A549 (cell line): Measurements from ENCODE around the gene VPS18. TPM values are rescaled to one million over a fixed set of nuclear protein-coding genes. Genes with fewer than 3 reads are reported as not detected.

Experiments
- GATA3 ChIP-seq: IDR thresholded peaks from 2 replicates; pipeline ENCODE4 v1.6.1; 2012; ENCODE audit warnings: borderline replicate concordance
- HEYL ChIP-seq: fragments of 250-450 bp; sonication (Bioruptor Pico); IDR thresholded peaks from 2 replicates; pipeline ENCODE4 v1.8.0; 2021; ENCODE audit warnings: mild to moderate bottlenecking, moderate library complexity
- RARB ChIP-seq: fragments of 250-450 bp; sonication (Bioruptor Pico); IDR thresholded peaks from 2 replicates; pipeline ENCODE4 v1.8.0; 2021; ENCODE audit warnings: mild to moderate bottlenecking, moderate library complexity
- polyA plus RNA-seq, 4 experiments: library from polyadenylated mRNA; depleted of rRNA in 3 of 4; stranded (reverse); fragments of >200 nt; fragmentation: RNase III in 1 of 4; extraction: RNeasy Plus Mini Kit Qiagen cat#74134 plus additional on column Dnase treatment in 1 of 4; gene quantifications; 2 replicates in 3 of 4; 3 replicates in 1 of 4; pipeline ENCODE4 v1.2.3, GENCODE V29; 2011 to 2017
- small RNA-seq, 6 experiments: library from RNA; depleted of rRNA; stranded (forward); fragments of <200 nt; gene quantifications; one replicate each; pipeline ENCODE3, GENCODE V24; 2012
- TF ChIP-seq, protein P1 (sequence below): IDR thresholded peaks from 2 replicates; pipeline ENCODE4 v1.6.1; 2012
- TF ChIP-seq, protein P2 (sequence below): fragments of 250-450 bp; sonication (Bioruptor Pico); IDR thresholded peaks from 2 replicates; pipeline ENCODE4 v1.5.0; 2021; ENCODE audit warnings: mild to moderate bottlenecking, moderate library complexity, borderline replicate concordance

Gene VPS18
- polyA plus RNA-seq, 2 of the 4 experiments (the other 2 are of a cell fraction), result 9.0 to 15.2 TPM

DNA sequence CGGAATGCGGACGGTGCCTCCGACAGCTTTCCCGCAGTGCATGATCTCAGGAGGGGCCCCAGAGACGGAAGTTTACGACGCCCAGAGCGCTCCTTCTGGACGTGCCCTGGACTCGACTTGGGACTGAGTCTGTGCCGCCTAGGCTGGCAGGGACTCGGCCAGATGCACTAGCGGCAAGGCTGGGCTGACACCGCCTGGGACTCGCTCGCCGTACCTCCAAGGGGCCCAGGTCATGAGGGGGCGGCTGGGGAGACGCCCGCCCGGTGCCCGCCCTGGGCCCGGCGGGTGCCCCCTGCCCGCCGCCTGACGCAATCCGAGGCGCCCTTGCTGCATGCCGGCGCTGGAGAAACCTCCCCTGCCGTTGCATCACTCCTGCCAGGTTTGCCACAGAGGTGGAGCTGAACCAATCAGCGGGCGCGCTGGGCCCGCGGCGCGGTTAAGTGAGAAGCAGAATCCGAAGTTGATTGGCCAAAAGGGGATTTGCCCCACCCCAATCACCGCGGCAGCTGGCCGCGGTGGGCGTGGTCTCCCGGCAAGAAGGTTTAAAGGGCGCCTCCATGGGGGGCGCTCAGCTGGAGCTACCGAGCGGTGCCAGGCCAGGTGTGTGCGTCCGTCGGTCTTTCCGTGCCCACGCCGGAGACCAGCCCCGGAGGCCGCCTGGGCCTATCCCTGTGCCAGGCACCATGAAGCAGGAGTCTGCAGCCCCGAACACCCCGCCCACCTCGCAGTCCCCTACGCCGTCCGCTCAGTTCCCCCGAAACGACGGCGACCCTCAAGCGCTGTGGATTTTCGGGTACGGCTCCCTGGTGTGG is 58.9 kb downstream of the VPS18 start, which contains the start of gene CHAC1 (continued):
- TF ChIP-seq, protein P1, sequence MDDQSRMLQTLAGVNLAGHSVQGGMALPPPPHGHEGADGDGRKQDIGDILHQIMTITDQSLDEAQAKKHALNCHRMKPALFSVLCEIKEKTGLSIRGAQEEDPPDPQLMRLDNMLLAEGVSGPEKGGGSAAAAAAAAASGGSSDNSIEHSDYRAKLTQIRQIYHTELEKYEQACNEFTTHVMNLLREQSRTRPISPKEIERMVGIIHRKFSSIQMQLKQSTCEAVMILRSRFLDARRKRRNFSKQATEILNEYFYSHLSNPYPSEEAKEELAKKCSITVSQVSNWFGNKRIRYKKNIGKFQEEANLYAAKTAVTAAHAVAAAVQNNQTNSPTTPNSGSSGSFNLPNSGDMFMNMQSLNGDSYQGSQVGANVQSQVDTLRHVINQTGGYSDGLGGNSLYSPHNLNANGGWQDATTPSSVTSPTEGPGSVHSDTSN, result peak; percentile 35; the same call in 1 of the 2 replicates
- TF ChIP-seq RARB, result no peak
- no peak for TF ChIP-seq GATA3
- TF ChIP-seq HEYL (CRISPR knock-in tag), result no peak
- TF ChIP-seq, protein P2, sequence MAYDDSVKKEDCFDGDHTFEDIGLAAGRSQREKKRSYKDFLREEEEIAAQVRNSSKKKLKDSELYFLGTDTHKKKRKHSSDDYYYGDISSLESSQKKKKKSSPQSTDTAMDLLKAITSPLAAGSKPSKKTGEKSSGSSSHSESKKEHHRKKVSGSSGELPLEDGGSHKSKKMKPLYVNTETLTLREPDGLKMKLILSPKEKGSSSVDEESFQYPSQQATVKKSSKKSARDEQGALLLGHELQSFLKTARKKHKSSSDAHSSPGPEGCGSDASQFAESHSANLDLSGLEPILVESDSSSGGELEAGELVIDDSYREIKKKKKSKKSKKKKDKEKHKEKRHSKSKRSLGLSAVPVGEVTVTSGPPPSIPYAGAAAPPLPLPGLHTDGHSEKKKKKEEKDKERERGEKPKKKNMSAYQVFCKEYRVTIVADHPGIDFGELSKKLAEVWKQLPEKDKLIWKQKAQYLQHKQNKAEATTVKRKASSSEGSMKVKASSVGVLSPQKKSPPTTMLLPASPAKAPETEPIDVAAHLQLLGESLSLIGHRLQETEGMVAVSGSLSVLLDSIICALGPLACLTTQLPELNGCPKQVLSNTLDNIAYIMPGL, result no peak

Small RNA genes lying within 50 kb of the gene (small RNA-seq; reads per million reads assigned to genes)
- gene AC025166.1, result 0 reads per million in 6 experiments
- 0 reads per million in 6 experiments for gene ISCA1P4

Other genes starting within 250 kb of the VPS18 start
- 11.5 and 12.9 TPM in 2 replicates for gene RAD51, start 199.3 kb upstream of the VPS18 start, polyA plus RNA-seq (2011; rRNA removed)
- 14.4 to 17.2 TPM (median 16.5 TPM) in 3 replicates for gene RAD51, start 199.3 kb upstream of the VPS18 start, polyA plus RNA-seq (2017; fragmentation: RNase III; extraction: RNeasy Plus Mini Kit Qiagen cat#74134 plus additional on column Dnase treatment)
- gene RMDN3, start 139.2 kb upstream of the VPS18 start, polyA plus RNA-seq (2011; rRNA removed), result 13.4 and 15.4 TPM in 2 replicates
- gene RMDN3, start 139.2 kb upstream of the VPS18 start, polyA plus RNA-seq (2017; fragmentation: RNase III; extraction: RNeasy Plus Mini Kit Qiagen cat#74134 plus additional on column Dnase treatment), result 16.9 to 17.9 TPM (median 17.2 TPM) in 3 replicates
- gene GCHFR, start 130.4 kb upstream of the VPS18 start, polyA plus RNA-seq (2011; rRNA removed), result 6.9 and 7.7 TPM in 2 replicates
- 6.9 to 9.7 TPM (median 7.7 TPM) in 3 replicates for gene GCHFR, start 130.4 kb upstream of the VPS18 start, polyA plus RNA-seq (2017; fragmentation: RNase III; extraction: RNeasy Plus Mini Kit Qiagen cat#74134 plus additional on column Dnase treatment)
- gene C15orf62, start 124.5 kb upstream of the VPS18 start, polyA plus RNA-seq (2011; rRNA removed), result 0.10 and 0.11 TPM in 2 replicates
- gene C15orf62, start 124.5 kb upstream of the VPS18 start, polyA plus RNA-seq (2017; fragmentation: RNase III; extraction: RNeasy Plus Mini Kit Qiagen cat#74134 plus additional on column Dnase treatment), result 0.05 to 0.13 TPM (median 0.09 TPM) in 3 replicates
- 15.6 and 20.5 TPM in 2 replicates for gene ZFYVE19, start 87.4 kb upstream of the VPS18 start, polyA plus RNA-seq (2011; rRNA removed)
- gene ZFYVE19, start 87.4 kb upstream of the VPS18 start, polyA plus RNA-seq (2017; fragmentation: RNase III; extraction: RNeasy Plus Mini Kit Qiagen cat#74134 plus additional on column Dnase treatment), result 21.1 to 25.6 TPM (median 23.7 TPM) in 3 replicates
- gene DNAJC17, start 87.0 kb upstream of the VPS18 start, polyA plus RNA-seq (2011; rRNA removed), result 17.7 and 24.4 TPM in 2 replicates
- gene DNAJC17, start 87.0 kb upstream of the VPS18 start, polyA plus RNA-seq (2017; fragmentation: RNase III; extraction: RNeasy Plus Mini Kit Qiagen cat#74134 plus additional on column Dnase treatment), result 19.2 to 22.3 TPM (median 19.5 TPM) in 3 replicates
- 0.86 and 1.1 TPM in 2 replicates for gene PPP1R14D, start 65.7 kb upstream of the VPS18 start, polyA plus RNA-seq (2011; rRNA removed)
- gene PPP1R14D, start 65.7 kb upstream of the VPS18 start, polyA plus RNA-seq (2017; fragmentation: RNase III; extraction: RNeasy Plus Mini Kit Qiagen cat#74134 plus additional on column Dnase treatment), result 0.21 to 0.46 TPM (median 0.45 TPM) in 3 replicates
- 0.79 and 0.99 TPM in 2 replicates for gene SPINT1, start 50.4 kb upstream of the VPS18 start, polyA plus RNA-seq (2011; rRNA removed)
- gene SPINT1, start 50.4 kb upstream of the VPS18 start, polyA plus RNA-seq (2017; fragmentation: RNase III; extraction: RNeasy Plus Mini Kit Qiagen cat#74134 plus additional on column Dnase treatment), result 0.28 to 0.80 TPM (median 0.54 TPM) in 3 replicates
- gene RHOV, start 20.2 kb upstream of the VPS18 start, polyA plus RNA-seq (2011; rRNA removed), result 13.0 and 13.9 TPM in 2 replicates
- gene RHOV, start 20.2 kb upstream of the VPS18 start, polyA plus RNA-seq (2017; fragmentation: RNase III; extraction: RNeasy Plus Mini Kit Qiagen cat#74134 plus additional on column Dnase treatment), result 4.9 to 7.6 TPM (median 6.9 TPM) in 3 replicates
- gene DLL4, start 34.9 kb downstream of the VPS18 start, polyA plus RNA-seq (2011; rRNA removed), result 0.09 and 0.16 TPM in 2 replicates
- gene DLL4, start 34.9 kb downstream of the VPS18 start, polyA plus RNA-seq (2017; fragmentation: RNase III; extraction: RNeasy Plus Mini Kit Qiagen cat#74134 plus additional on column Dnase treatment), result 0.09 to 0.28 TPM (median 0.13 TPM) in 3 replicates
- 22.2 and 25.3 TPM in 2 replicates for gene CHAC1, start 59.0 kb downstream of the VPS18 start, polyA plus RNA-seq (2011; rRNA removed)
- gene CHAC1, start 59.0 kb downstream of the VPS18 start, polyA plus RNA-seq (2017; fragmentation: RNase III; extraction: RNeasy Plus Mini Kit Qiagen cat#74134 plus additional on column Dnase treatment), result 3.8 to 4.9 TPM (median 4.5 TPM) in 3 replicates
- gene INO80, start 221.8 kb downstream of the VPS18 start, polyA plus RNA-seq (2011; rRNA removed), result 6.7 and 11.6 TPM in 2 replicates
- 10.9 to 14.0 TPM (median 13.7 TPM) in 3 replicates for gene INO80, start 221.8 kb downstream of the VPS18 start, polyA plus RNA-seq (2017; fragmentation: RNase III; extraction: RNeasy Plus Mini Kit Qiagen cat#74134 plus additional on column Dnase treatment)